ENCODE data around the gene CTBS.
"Not testable (repeated sequence)": the region's sequence is repeated elsewhere in the genome, so short reads cannot be mapped to it uniquely, and the experiment has no call there.

The CTBS gene

GRCh38 chr1:84573967-84574842 is at the start of gene CTBS:
CTBS (minus strand) TSS chr1:84574440; CDS start chr1:84574415, 25 bp downstream.
- DNase-seq = peak; percentile 94

GRCh38 chr1:84621553-84621952 is 47.3 kb upstream of the CTBS start:
- no peak for DNase-seq

- DNase-seq = peak; percentile 87
Observed at GRCh38 chr1:84620720-84621313, 46.6 kb upstream of the CTBS start.

- peak; percentile 81 for DNase-seq
Observed at GRCh38 chr1:84619383-84620102, 45.3 kb upstream of the CTBS start.

- no peak for DNase-seq
Observed at GRCh38 chr1:84617349-84617748, 43.1 kb upstream of the CTBS start.

- peak; percentile 28 for DNase-seq
Observed at GRCh38 chr1:84615790-84616189, 41.5 kb upstream of the CTBS start.

GRCh38 chr1:84613887-84614286 is 39.6 kb upstream of the CTBS start:
- DNase-seq = no peak

GRCh38 chr1:84613026-84613425 is 38.8 kb upstream of the CTBS start:
- no peak for DNase-seq

GRCh38 chr1:84611796-84612195 is 37.6 kb upstream of the CTBS start:
- no peak for DNase-seq

- no peak for DNase-seq
Observed at GRCh38 chr1:84611091-84611490, 36.9 kb upstream of the CTBS start.

GRCh38 chr1:84606977-84607376 is 32.7 kb upstream of the CTBS start:
- DNase-seq = no peak

- no peak for DNase-seq
Observed at GRCh38 chr1:84605157-84605556, 30.9 kb upstream of the CTBS start.

GRCh38 chr1:84603941-84604830 is 29.9 kb upstream of the CTBS start:
- DNase-seq = no peak

- DNase-seq = no peak
Observed at GRCh38 chr1:84603223-84603622, 29.0 kb upstream of the CTBS start.

GRCh38 chr1:84600796-84601195 is 26.6 kb upstream of the CTBS start:
- DNase-seq = no peak

- DNase-seq = no peak
Observed at GRCh38 chr1:84598846-84599741, 24.9 kb upstream of the CTBS start.

- DNase-seq = no peak
Observed at GRCh38 chr1:84598418-84598817, 24.2 kb upstream of the CTBS start.

- no peak for DNase-seq
Observed at GRCh38 chr1:84597011-84597410, 22.8 kb upstream of the CTBS start.

- not testable (repeated sequence) for DNase-seq
Observed at GRCh38 chr1:84594959-84595358, 20.7 kb upstream of the CTBS start.

- DNase-seq = no peak
Observed at GRCh38 chr1:84587099-84587498, 12.9 kb upstream of the CTBS start.

GRCh38 chr1:84585803-84586202 is 11.6 kb upstream of the CTBS start:
- DNase-seq = no peak

- DNase-seq = no peak
Observed at GRCh38 chr1:84584126-84584525, 9.9 kb upstream of the CTBS start.
